Smooth muscle cell (in vitro differentiated cells): ENCODE measurements around the gene GNAL. TPM values are rescaled to one million over a fixed set of nuclear protein-coding genes. Genes with fewer than 3 reads are reported as not detected.
A peak's percentile ranks its signal among the peaks of the same experiment; 100 is the strongest.
"Not testable (repeated sequence)": the region's sequence is repeated elsewhere in the genome, so short reads cannot be mapped to it uniquely, and the experiment has no call there.

Experiments
- DNase-seq: peaks from one replicate; lab custom pipeline; 2025; ENCODE audit not compliant: unreplicated experiment; lab: John Stamatoyannopoulos, UW
- H2AFZ ChIP-seq: fragments of 200-600 bp; sonication (generic); 2 replicates; pipeline ENCODE4 v1.6.0; 2016; ENCODE audit warnings: antibody characterized with exemption, low read depth, mild to moderate bottlenecking
- H3F3A ChIP-seq: fragments of 200-600 bp; sonication (generic); 2 replicates; pipeline ENCODE4 v1.6.0; 2017; ENCODE audit warnings: antibody characterized with exemption, low read depth
- H3K27ac ChIP-seq: fragments of 200-600 bp; sonication (generic); 2 replicates; pipeline ENCODE4 v1.5.1; 2016; ENCODE audit warnings: low read depth, mild to moderate bottlenecking
- H3K27me3 ChIP-seq: fragments of 200-600 bp; sonication (generic); 2 replicates; pipeline ENCODE4 v1.6.1; 2016; ENCODE audit warnings: low read depth, mild to moderate bottlenecking
- H3K36me3 ChIP-seq: fragments of 200-600 bp; sonication (generic); 2 replicates; pipeline ENCODE4 v1.5.1; 2016; ENCODE audit warnings: low read depth
- H3K4me1 ChIP-seq: fragments of 200-600 bp; sonication (generic); 2 replicates; pipeline ENCODE4 v1.5.1; 2016; ENCODE audit warnings: low read depth
- H3K4me2 ChIP-seq: fragments of 200-600 bp; sonication (generic); 2 replicates; pipeline ENCODE4 v1.6.0; 2016; ENCODE audit warnings: mild to moderate bottlenecking
- H3K4me3 ChIP-seq: fragments of 200-600 bp; sonication (generic); 2 replicates; pipeline ENCODE4 v1.5.1; 2016; ENCODE audit warnings: mild to moderate bottlenecking
- H3K79me2 ChIP-seq: fragments of 200-600 bp; sonication (generic); 2 replicates; pipeline ENCODE4 v1.6.0; 2016; ENCODE audit warnings: low read depth, mild to moderate bottlenecking
- H3K9ac ChIP-seq: fragments of 200-600 bp; sonication (generic); 2 replicates; pipeline ENCODE4 v1.6.0; 2016; ENCODE audit warnings: low read depth
- H3K9me3 ChIP-seq: fragments of 200-600 bp; sonication (generic); replicated peaks from 2 replicates; pipeline ENCODE4 v1.5.1; 2016; ENCODE audit warnings: low read depth
- H4K20me1 ChIP-seq: fragments of 200-600 bp; sonication (generic); 2 replicates; pipeline ENCODE4 v1.6.0; 2016; ENCODE audit warnings: low read depth
- CTCF ChIP-seq: fragments of 200-600 bp; sonication (generic); IDR thresholded peaks from 2 replicates; pipeline ENCODE4 v1.5.1; 2017; ENCODE audit warnings: borderline replicate concordance, mild to moderate bottlenecking, antibody characterized with exemption; ENCODE audit not compliant: insufficient read depth, poor library complexity, severe bottlenecking
- WGBS: methylation state at CpG from one replicate; pipeline ENCODE4 v1.1.7; 2016; ENCODE audit warnings: low lambda C conversion rate; 5-methylcytosine and 5-hydroxymethylcytosine counted together
- polyA plus RNA-seq: library from polyadenylated mRNA; unstranded; fragments of >200 nt; fragmentation: Nextera tagmentation; extraction: Ambion mirVana; gene quantifications from 2 replicates; pipeline ENCODE4 v1.2.1, GENCODE V29; 2016
- total RNA-seq: library from RNA; depleted of rRNA; stranded (reverse); fragments of >200 nt; gene quantifications from 2 replicates; pipeline ENCODE4 v1.2.3, GENCODE V29; 2014

Gene GNAL
- total and polyA plus RNA-seq, 2 experiments from 2014 or later: 1.6 to 5.8 TPM

- H3K4me1 ChIP-seq: no peaks in the 10 kb centered on the region
- no peak overlapping the region for H3K4me2 ChIP-seq
- H3K36me3 ChIP-seq: no peaks in the 10 kb centered on the region
- H3K27ac ChIP-seq: peak overlapping the region; percentile 45
- DNase-seq: no peak
- H3K27me3 ChIP-seq: no peaks in the 10 kb centered on the region
- no peaks in the 10 kb centered on the region for H3K79me2 ChIP-seq
- no peak overlapping the region for H2AFZ ChIP-seq
- H4K20me1 ChIP-seq: no peaks in the 10 kb centered on the region
- H3K9ac ChIP-seq: no peak overlapping the region
- no peaks in the 10 kb centered on the region for H3F3A ChIP-seq
- TF ChIP-seq CTCF: no peak
- H3K4me3 ChIP-seq: no peak overlapping the region
- H3K9me3 ChIP-seq: no peaks in the 10 kb centered on the region
- 80% methylated on average over 8 of the region's 8 CpGs for WGBS
Measured at GRCh38 chr18:11887328-11888128, 198.5 kb downstream of the GNAL start.

- no peak overlapping the region for H3K4me2 ChIP-seq
- DNase-seq: no peak
- peak overlapping the region; percentile 45 for H3K27ac ChIP-seq
- no peaks in the 10 kb centered on the region for H3K27me3 ChIP-seq
- no peaks in the 10 kb centered on the region for H3K4me1 ChIP-seq
- H3K4me3 ChIP-seq: no peak overlapping the region
- H3K9me3 ChIP-seq: no peaks in the 10 kb centered on the region
- no peak overlapping the region for H3K9ac ChIP-seq
- no peak overlapping the region for H2AFZ ChIP-seq
- H3K36me3 ChIP-seq: no peaks in the 10 kb centered on the region
- no peaks in the 10 kb centered on the region for H3K79me2 ChIP-seq
- no peaks in the 10 kb centered on the region for H3F3A ChIP-seq
- no peak for TF ChIP-seq CTCF
- H4K20me1 ChIP-seq: no peaks in the 10 kb centered on the region
- 79% methylated on average over 2 of the region's 2 CpGs for WGBS
Measured at GRCh38 chr18:11888726-11889125, 199.7 kb downstream of the GNAL start.

GRCh38 chr18:11889284-11889683 lies 200.2 kb downstream of the GNAL start:
- no peaks in the 10 kb centered on the region for H3K9me3 ChIP-seq
- no peaks in the 10 kb centered on the region for H3K4me1 ChIP-seq
- no peak overlapping the region for H3K4me3 ChIP-seq
- no peak overlapping the region for H3K9ac ChIP-seq
- H3F3A ChIP-seq: no peaks in the 10 kb centered on the region
- no peak overlapping the region for H2AFZ ChIP-seq
- 87% methylated on average over 5 of the region's 5 CpGs for WGBS
- DNase-seq: no peak
- H3K36me3 ChIP-seq: no peaks in the 10 kb centered on the region
- no peak overlapping the region for H3K4me2 ChIP-seq
- H3K27ac ChIP-seq: peak overlapping the region; percentile 45
- no peaks in the 10 kb centered on the region for H3K27me3 ChIP-seq
- no peaks in the 10 kb centered on the region for H3K79me2 ChIP-seq
- TF ChIP-seq CTCF: no peak
- H4K20me1 ChIP-seq: no peaks in the 10 kb centered on the region

GRCh38 chr18:11891737-11892136 lies 202.7 kb downstream of the GNAL start:
- no peaks in the 10 kb centered on the region for H3K36me3 ChIP-seq
- no peaks in the 10 kb centered on the region for H4K20me1 ChIP-seq
- H3K79me2 ChIP-seq: no peaks in the 10 kb centered on the region
- WGBS: 98% methylated on average over 9 of the region's 9 CpGs
- no peak overlapping the region for H3K27ac ChIP-seq
- TF ChIP-seq CTCF: no peak
- H2AFZ ChIP-seq: no peak overlapping the region
- no peak overlapping the region for H3K4me3 ChIP-seq
- H3K4me2 ChIP-seq: no peak overlapping the region
- H3K9me3 ChIP-seq: no peaks in the 10 kb centered on the region
- H3K4me1 ChIP-seq: no peaks in the 10 kb centered on the region
- no peaks in the 10 kb centered on the region for H3K27me3 ChIP-seq
- H3K9ac ChIP-seq: no peak overlapping the region
- H3F3A ChIP-seq: no peaks in the 10 kb centered on the region
- DNase-seq: no peak

GRCh38 chr18:11892438-11892837 lies 203.4 kb downstream of the GNAL start:
- not testable (repeated sequence) for DNase-seq, H3K27me3 ChIP-seq, H3K36me3 ChIP-seq, H3K4me3 ChIP-seq, H3F3A ChIP-seq, H3K4me2 ChIP-seq, H4K20me1 ChIP-seq, H2AFZ ChIP-seq, H3K4me1 ChIP-seq, H3K9me3 ChIP-seq, H3K79me2 ChIP-seq, H3K27ac ChIP-seq, H3K9ac ChIP-seq
- 95% methylated on average over 7 of the region's 7 CpGs for WGBS
